Measurements from ENCODE around the gene GPR146.

GPR146 gene

GRCh38 chr7:1095621-1096155 is 51.3 kb downstream of the GPR146 start:
- no peak for DNase-seq

- no peak for DNase-seq
Observed at GRCh38 chr7:1096156-1097119, 52.1 kb downstream of the GPR146 start.

- DNase-seq: no peak
Observed at GRCh38 chr7:1097120-1097504, 52.8 kb downstream of the GPR146 start.

DNA sequence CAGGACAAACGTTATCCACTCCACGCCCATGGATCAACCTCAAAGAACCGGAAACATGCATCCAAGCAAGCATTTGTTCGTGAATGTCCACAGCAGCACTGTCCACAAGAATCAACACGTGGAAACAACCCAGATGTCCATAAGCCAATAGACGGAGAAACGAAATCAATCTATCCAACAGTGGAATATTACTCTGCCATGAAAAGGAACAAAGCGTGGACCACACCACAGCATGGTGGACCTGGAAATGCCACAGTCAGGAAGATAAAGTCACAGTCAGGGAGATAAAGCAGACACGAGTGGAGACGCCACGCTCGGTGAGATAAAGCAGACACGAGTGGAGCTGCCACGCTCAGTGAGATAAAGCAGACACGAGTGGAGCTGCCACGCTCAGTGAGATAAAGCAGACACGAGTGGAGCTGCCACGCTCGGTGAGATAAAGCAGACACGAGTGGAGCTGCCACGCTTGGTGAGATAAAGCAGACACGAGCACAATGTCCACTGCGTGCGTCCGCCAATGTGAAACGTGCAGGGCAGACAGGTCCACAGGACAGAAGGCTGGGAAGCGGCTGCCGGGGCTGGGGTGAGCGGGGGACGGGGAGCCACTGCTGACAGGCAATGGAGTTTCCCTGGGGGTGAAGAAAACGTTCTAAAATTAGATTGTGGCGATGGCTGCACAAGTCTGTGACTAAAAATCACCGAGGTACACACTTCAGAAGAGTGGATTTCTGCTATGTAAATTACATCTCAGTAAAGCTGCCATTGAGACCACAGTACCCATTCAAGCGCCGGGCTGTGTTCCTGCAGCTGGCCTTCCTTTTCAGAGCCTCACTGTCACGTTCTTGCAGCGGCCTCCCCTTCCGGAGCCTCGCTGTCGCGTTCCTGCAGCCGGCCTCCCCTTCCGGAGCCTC is 54.2 kb downstream of the GPR146 start:
- DNase-seq: no peak

DNA sequence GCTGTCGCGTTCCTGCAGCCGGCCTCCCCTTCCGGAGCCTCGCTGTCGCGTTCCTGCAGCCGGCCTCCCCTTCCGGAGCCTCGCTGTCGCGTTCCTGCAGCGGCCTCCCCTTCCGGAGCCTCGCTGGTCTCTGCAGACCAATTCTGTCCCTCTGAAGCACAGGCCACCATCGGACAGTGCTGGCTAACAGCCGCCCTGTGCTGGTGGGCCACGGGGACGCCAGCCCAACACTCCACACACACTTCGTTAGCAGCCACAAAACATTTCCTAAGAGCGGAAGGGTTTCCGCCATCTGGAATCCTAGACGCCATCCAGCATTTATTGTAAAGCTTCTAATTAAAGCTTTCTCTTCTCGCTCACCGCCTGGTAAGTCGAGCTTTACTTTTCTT is 54.8 kb downstream of the GPR146 start:
- DNase-seq: no peak

GRCh38 chr7:1099637-1100036 is 55.3 kb downstream of the GPR146 start:
- no peak for DNase-seq

GRCh38 chr7:1100386-1100785 is 56.0 kb downstream of the GPR146 start:
- DNase-seq: no peak

- DNase-seq: no peak
Observed at GRCh38 chr7:1100834-1101562, 56.7 kb downstream of the GPR146 start.

DNA sequence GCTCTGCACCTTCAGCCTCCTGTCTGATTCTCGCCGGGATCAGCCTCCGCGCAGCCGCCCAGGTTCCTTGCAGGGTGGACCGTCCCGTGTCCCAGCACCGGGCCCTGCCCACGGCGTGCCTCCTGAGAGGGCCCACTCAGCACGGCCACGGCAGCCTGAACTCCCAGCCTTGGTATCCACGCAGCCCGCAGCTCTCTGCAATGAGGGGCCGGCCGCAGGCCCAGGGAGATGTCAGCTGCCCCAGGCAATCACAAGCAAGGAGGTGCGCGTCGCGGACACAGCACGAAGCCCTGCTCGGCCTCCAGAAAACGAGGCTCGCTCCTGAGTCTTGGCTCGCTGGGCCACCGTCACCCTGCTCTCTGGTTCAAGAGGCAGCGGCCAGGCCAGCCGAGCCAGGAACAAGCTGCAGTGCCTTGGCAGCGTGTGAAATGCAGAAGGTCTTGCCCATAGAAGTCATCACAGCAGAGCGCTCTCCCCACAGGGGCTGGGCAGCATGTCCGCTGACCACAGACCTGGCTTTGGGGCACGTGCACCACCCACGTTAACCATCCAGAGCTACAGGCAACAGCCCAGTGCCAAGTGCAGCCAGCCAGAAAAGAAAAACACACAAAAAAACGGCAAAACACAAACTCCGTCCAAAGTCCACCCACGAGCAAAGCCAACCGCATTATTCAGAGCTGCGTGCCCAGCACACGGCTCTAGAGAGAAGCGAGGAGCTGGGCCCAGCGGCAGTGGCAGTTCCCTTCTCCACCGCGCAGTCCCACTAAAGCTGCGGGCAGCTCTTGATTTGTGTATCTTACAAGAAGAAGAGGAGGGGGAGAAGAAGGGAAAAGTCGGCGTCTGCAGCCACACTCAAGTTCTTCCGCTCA is 57.5 kb downstream of the GPR146 start:
- DNase-seq: no peak

DNA sequence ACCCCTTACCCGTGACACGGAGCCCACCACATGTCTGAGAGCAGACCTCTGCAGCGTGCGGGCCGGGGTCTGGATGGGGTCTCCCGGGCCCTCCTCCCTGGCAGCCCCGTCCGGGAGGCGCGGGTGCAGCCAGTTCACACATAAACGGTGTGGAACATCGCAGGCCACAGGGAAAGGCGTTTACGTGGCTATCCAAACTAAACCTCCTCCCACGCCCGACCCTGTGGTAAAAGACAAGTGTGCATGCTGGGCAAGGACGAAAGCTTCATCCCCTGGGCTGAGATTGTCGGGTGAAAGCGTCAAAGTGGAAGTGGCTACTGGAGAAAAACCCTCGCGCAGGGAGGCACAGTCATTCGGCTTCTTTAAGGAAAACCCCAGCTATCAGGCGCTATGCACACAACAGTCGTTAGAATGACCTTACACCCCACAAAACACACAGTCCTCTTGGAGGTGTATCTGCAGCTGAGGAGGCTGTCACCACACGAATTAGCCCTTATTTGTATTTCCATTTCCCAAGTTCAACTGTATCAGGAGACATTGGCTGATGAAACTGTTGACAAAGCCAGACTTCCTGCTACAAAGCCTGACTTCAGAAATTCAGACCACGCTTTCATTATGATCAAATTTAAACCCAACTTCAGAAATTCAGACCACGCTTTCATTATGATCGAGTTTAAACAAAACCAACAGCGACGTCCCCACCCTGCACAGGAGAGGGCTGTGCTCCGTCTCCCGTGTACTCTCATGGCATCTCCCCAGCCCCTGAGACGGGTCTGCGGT is 58.9 kb downstream of the GPR146 start:
- DNase-seq: peak; percentile 84

GRCh38 chr7:1103789-1104515 is 59.6 kb downstream of the GPR146 start:
- peak; percentile 16 for DNase-seq

DNA sequence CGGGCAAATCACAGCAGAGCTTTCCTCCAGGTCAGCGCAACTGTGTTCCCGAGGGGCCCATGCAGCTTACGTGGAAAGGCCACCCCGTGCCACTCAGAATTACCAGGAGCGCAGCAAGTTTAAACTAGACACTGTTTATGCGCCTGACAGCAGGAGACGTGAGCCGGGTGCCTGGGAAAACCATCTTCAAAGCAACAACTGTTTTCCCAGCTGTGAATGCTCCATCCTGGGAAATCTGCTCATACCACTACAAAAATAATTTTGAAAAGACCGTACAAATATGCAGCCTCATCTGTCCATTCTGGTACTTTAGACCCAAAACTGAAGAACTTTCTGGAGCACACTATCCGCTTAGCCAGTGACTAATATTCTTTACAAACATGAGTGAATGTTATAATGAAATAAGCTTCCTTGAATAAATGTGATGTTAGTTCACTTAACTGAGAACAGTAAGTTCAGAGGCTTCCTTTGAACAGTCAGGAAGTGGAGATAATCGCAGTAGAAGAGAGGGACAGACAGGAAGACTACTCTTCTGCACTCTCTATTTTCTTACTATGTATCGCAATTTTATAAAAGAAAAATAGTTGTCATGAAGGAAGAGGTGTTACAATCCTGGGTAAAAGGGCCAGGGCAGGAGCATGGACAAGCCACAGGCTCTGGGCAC is 60.3 kb downstream of the GPR146 start:
- DNase-seq: no peak

DNA sequence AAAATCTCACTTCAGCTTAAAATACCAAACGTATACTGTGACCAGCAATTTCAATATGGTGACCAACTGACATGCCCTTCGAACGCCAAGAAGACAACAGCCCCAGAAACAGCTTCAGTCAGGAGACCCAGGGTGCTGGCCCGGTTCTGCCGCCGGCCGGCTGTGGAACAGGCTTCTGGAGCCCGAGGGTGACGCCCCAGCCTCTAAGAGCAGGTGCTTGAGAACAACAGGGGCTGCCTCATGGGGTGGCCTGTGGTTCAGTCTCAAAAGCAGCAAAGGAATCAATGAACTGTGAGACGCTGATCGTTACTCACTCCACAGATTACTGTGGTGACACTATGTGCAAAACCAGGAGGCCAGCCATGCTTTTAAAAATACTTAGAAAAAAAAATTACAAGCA is 60.8 kb downstream of the GPR146 start:
- DNase-seq: no peak

GRCh38 chr7:1106063-1106792 is 61.9 kb downstream of the GPR146 start:
- DNase-seq: no peak

DNA sequence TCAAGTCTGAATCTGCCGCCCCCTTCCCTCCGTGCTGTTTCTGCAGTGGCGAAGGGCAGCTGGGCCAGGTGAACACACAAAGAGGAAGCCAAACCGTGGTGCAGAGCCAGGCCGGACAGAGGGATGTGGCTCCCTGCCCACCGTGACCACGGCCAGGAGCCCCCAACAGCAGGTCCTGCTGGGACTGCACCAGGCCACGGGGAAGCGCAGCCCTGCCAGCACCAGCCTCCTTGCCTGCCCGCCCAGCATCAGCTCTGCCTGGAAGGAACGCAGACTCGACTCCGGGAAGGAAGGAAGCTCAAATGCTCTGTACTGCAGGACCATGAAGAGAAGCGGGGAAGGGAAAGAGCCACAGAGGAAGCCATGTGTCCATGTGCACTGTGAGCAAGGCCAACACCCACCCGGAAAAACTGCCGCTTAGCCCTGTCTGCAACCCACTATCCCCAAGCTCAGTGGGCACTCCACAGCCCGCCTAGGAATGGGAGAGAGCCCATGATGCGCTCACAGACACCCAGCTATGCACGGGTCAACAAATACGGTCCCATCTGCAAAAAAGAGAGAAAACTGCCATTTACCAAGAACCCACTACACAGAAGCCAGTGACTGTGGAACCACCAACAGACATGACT is 62.6 kb downstream of the GPR146 start:
- DNase-seq: no peak

- DNase-seq: no peak
Observed at GRCh38 chr7:1108264-1108920, 64.0 kb downstream of the GPR146 start.

Data from activated CD4-positive, alpha-beta T cell treated with anti-CD3 and anti-CD28 coated beads, Interleukin-10, Interleukin-2, amounts not matched to agents 100 ng/mL and 50 ng/mL, durations not matched to agents 16 hours and 8 hours (primary cell).